Measurements from ENCODE around the gene ZNF560.

Gene ZNF560

GRCh38 chr19:9445037-9445436, 53.4 kb downstream of the ZNF560 start:
- TF ChIP-seq ESRRG (CRISPR knock-in tag; IDR thresholded peaks at IDR 0.05) (no peak), BACH2 (CRISPR knock-in tag; IDR thresholded peaks at IDR 0.05; ENCODE audit: borderline replicate concordance) (no peak), CSDC2 (CRISPR knock-in tag; IDR thresholded peaks at IDR 0.05) (no peak), GLIS3 (CRISPR knock-in tag; IDR thresholded peaks at IDR 0.05) (no peak), SNAI2 (CRISPR knock-in tag; IDR thresholded peaks at IDR 0.05) (no peak), ZFP3 (CRISPR knock-in tag; IDR thresholded peaks at IDR 0.05) (no peak), ZC3H10 (CRISPR knock-in tag; IDR thresholded peaks at IDR 0.05) (no peak), OSR1 (CRISPR knock-in tag; IDR thresholded peaks at IDR 0.05) (no peak), ARNTL (CRISPR knock-in tag; IDR thresholded peaks at IDR 0.05; ENCODE audit: borderline replicate concordance, low read depth) (no peak)
- TF ChIP-seq, protein P1, sequence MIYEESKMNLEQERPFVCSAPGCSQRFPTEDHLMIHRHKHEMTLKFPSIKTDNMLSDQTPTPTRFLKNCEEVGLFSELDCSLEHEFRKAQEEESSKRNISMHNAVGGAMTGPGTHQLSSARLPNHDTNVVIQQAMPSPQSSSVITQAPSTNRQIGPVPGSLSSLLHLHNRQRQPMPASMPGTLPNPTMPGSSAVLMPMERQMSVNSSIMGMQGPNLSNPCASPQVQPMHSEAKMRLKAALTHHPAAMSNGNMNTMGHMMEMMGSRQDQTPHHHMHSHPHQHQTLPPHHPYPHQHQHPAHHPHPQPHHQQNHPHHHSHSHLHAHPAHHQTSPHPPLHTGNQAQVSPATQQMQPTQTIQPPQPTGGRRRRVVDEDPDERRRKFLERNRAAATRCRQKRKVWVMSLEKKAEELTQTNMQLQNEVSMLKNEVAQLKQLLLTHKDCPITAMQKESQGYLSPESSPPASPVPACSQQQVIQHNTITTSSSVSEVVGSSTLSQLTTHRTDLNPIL (CRISPR knock-in tag; IDR thresholded peaks at IDR 0.05; ENCODE audit: low read depth) = no peak
- no peak for ATAC-seq

DNA sequence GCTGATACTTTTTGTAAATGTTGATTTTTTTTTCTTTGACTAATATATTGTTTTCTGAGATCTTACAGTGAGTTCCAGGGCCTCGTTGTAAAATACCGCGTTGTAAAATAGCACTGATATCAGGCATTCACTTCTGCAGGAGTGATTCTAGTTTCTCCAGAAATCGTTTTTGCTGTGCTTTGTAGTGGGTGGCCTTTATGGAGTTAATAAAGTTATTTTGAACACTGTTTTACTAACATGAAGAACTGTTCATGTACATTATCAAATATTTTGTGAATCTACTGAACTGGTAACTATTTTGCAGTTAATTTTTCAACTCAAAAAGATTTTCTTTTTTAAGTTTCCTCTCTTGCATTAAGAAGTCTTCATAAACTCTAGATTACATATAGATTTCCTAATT, 62.1 kb downstream of the ZNF560 start:
- ATAC-seq = no peak
- no peak for TF ChIP-seq RARB (CRISPR knock-in tag; IDR thresholded peaks at IDR 0.05)
- TF ChIP-seq ZFP3 (CRISPR knock-in tag; IDR thresholded peaks at IDR 0.05) = no peak
- no peak for TF ChIP-seq SNAI2 (CRISPR knock-in tag; IDR thresholded peaks at IDR 0.05)
- TF ChIP-seq, protein P2, sequence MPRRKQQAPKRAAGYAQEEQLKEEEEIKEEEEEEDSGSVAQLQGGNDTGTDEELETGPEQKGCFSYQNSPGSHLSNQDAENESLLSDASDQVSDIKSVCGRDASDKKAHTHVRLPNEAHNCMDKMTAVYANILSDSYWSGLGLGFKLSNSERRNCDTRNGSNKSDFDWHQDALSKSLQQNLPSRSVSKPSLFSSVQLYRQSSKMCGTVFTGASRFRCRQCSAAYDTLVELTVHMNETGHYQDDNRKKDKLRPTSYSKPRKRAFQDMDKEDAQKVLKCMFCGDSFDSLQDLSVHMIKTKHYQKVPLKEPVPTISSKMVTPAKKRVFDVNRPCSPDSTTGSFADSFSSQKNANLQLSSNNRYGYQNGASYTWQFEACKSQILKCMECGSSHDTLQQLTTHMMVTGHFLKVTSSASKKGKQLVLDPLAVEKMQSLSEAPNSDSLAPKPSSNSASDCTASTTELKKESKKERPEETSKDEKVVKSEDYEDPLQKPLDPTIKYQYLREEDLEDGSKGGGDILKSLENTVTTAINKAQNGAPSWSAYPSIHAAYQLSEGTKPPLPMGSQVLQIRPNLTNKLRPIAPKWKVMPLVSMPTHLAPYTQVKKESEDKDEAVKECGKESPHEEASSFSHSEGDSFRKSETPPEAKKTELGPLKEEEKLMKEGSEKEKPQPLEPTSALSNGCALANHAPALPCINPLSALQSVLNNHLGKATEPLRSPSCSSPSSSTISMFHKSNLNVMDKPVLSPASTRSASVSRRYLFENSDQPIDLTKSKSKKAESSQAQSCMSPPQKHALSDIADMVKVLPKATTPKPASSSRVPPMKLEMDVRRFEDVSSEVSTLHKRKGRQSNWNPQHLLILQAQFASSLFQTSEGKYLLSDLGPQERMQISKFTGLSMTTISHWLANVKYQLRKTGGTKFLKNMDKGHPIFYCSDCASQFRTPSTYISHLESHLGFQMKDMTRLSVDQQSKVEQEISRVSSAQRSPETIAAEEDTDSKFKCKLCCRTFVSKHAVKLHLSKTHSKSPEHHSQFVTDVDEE (CRISPR knock-in tag; IDR thresholded peaks at IDR 0.05) = no peak
- TF ChIP-seq ZNF70 (CRISPR knock-in tag; IDR thresholded peaks at IDR 0.05) = no peak
- no peak for TF ChIP-seq BACH2 (CRISPR knock-in tag; IDR thresholded peaks at IDR 0.05; ENCODE audit: borderline replicate concordance)
- TF ChIP-seq, protein P1 (CRISPR knock-in tag; IDR thresholded peaks at IDR 0.05; ENCODE audit: low read depth) = no peak
- no peak for TF ChIP-seq CSRNP3 (CRISPR knock-in tag; IDR thresholded peaks at IDR 0.05)
- TF ChIP-seq ARNTL (CRISPR knock-in tag; IDR thresholded peaks at IDR 0.05; ENCODE audit: borderline replicate concordance, low read depth) = no peak
- TF ChIP-seq, protein P3, sequence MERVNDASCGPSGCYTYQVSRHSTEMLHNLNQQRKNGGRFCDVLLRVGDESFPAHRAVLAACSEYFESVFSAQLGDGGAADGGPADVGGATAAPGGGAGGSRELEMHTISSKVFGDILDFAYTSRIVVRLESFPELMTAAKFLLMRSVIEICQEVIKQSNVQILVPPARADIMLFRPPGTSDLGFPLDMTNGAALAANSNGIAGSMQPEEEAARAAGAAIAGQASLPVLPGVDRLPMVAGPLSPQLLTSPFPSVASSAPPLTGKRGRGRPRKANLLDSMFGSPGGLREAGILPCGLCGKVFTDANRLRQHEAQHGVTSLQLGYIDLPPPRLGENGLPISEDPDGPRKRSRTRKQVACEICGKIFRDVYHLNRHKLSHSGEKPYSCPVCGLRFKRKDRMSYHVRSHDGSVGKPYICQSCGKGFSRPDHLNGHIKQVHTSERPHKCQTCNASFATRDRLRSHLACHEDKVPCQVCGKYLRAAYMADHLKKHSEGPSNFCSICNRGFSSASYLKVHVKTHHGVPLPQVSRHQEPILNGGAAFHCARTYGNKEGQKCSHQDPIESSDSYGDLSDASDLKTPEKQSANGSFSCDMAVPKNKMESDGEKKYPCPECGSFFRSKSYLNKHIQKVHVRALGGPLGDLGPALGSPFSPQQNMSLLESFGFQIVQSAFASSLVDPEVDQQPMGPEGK (CRISPR knock-in tag; IDR thresholded peaks at IDR 0.05; ENCODE audit: borderline replicate concordance) = no peak
- no peak for TF ChIP-seq OSR1 (CRISPR knock-in tag; IDR thresholded peaks at IDR 0.05)
- no peak for TF ChIP-seq ZNF8 (CRISPR knock-in tag; IDR thresholded peaks at IDR 0.05)

DNA sequence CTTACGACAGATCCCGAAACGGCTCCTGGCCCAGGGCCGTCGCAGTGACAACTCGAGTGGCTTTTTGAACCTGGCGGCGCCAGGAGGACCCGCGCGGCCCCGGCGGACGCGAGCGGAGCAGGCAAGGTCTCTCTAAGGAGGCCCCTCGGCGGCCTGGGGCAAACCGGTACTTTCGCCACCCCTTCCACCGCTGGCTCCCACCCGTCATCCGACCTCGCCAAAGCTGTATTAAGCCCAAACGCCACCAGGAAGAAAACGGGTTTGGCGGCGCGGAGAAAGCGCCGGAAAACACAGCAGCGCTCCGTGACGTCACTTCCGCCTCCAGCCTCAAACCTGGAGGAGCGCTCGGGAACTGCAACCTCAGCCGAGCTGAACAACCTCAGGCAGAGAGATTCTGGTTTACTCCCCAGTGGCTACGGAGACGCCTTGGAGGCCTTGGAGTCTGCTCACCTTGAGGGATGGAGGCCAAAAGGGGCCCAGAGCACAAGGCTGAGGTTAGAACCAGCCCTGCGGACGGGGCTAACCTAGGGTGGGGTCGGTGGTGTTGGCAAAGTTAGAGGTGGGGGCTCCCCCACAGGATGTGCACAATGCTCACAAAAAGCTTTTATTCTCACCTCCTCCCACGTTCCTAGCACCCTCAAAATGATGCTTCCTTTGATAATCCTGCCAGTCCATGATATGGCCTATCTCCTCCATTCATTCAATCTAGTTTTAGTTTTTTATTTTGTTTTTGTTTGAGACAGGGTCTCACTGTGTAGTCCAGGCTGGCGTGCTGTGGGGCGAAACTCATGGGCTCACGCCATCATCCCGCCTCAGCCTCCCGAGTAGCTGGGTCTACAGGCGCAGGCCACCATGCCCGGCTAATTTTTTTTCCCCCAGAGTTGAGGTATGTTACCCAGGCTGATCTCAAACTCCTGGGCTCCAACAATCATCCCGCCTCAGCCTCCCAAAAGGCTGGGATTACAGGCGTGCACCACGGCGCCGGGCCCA, 62.8 kb downstream of the ZNF560 start, which contains the start of gene ZNF266:
ZNF266 (minus strand) TSS at position 295 of the 990 bp plus-strand sequence. CDS start 15,484 bp downstream, outside the sequence.
- TF ChIP-seq ZNF8 (CRISPR knock-in tag; IDR thresholded peaks at IDR 0.05) (no peak), ZFP3 (CRISPR knock-in tag; IDR thresholded peaks at IDR 0.05) (0 out of 2 replicates have a peak, but pooled peaks have one; percentile 47), ZNF70 (CRISPR knock-in tag; IDR thresholded peaks at IDR 0.05) (0 out of 2 replicates have a peak, but pooled peaks have one; percentile 20)
- peak; percentile 98 for ATAC-seq

- no peak for ATAC-seq
- no peak for TF ChIP-seq SNAI2 (CRISPR knock-in tag; IDR thresholded peaks at IDR 0.05)
- TF ChIP-seq BACH2 (CRISPR knock-in tag; IDR thresholded peaks at IDR 0.05; ENCODE audit: borderline replicate concordance) = no peak
- TF ChIP-seq, protein P2 (CRISPR knock-in tag; IDR thresholded peaks at IDR 0.05) = no peak
- no peak for TF ChIP-seq PPARA (CRISPR knock-in tag; IDR thresholded peaks at IDR 0.05; ENCODE audit: borderline replicate concordance)
- TF ChIP-seq ZFP30 (CRISPR knock-in tag; IDR thresholded peaks at IDR 0.05) = no peak
- TF ChIP-seq, protein P1 (CRISPR knock-in tag; IDR thresholded peaks at IDR 0.05; ENCODE audit: low read depth) = no peak
- no peak for TF ChIP-seq OSR1 (CRISPR knock-in tag; IDR thresholded peaks at IDR 0.05)
Measured at GRCh38 chr19:9431475-9431874, 66.9 kb downstream of the ZNF560 start.

All from SK-N-SH treated with all-trans-retinoic acid at 6 μM for 48 hours (cell line).